ENCODE results near the gene CDH12. TPM values are rescaled to one million over a fixed set of nuclear protein-coding genes. Genes with fewer than 3 reads are reported as not detected.
"Not testable (repeated sequence)": the region's sequence is repeated elsewhere in the genome, so short reads cannot be mapped to it uniquely, and the experiment has no call there.

Gene CDH12
- total RNA-seq, 1 donor from 2014 or later, result not detected

GRCh38 chr5:22265855-22266254, 587.3 kb downstream of the CDH12 start:
- H3K27me3 Mint-ChIP-seq (ENCODE audit: insufficient read depth); H3K27ac Mint-ChIP-seq; DNase-seq (ENCODE audit: low spot score); H3K4me1 Mint-ChIP-seq (ENCODE audit: low read depth); H3K4me3 Mint-ChIP-seq; intact Hi-C loops (cut with micrococcal nuclease); H3K9me3 Mint-ChIP-seq; H3K36me3 Mint-ChIP-seq (ENCODE audit: low read depth): not testable (repeated sequence)

- H3K4me3 Mint-ChIP-seq, result no peak overlapping the region
- no peak for DNase-seq (ENCODE audit: low spot score)
- intact Hi-C loops (cut with micrococcal nuclease), result no loop called here
- H3K27me3 Mint-ChIP-seq (ENCODE audit: insufficient read depth), result no peaks in the 10 kb centered on the region
- H3K27ac Mint-ChIP-seq, result no peak overlapping the region
- no peaks in the 10 kb centered on the region for H3K9me3 Mint-ChIP-seq
- no peaks in the 10 kb centered on the region for H3K4me1 Mint-ChIP-seq (ENCODE audit: low read depth)
- H3K36me3 Mint-ChIP-seq (ENCODE audit: low read depth), result no peaks in the 10 kb centered on the region
Observed at GRCh38 chr5:22258139-22258538, 595.0 kb downstream of the CDH12 start.

- no peak overlapping the region for H3K4me3 Mint-ChIP-seq
- H3K27me3 Mint-ChIP-seq (ENCODE audit: insufficient read depth), result no peaks in the 10 kb centered on the region
- intact Hi-C loops (cut with micrococcal nuclease), result no loop called here
- DNase-seq (ENCODE audit: low spot score), result no peak
- no peak overlapping the region for H3K27ac Mint-ChIP-seq
- H3K9me3 Mint-ChIP-seq, result no peaks in the 10 kb centered on the region
- no peaks in the 10 kb centered on the region for H3K4me1 Mint-ChIP-seq (ENCODE audit: low read depth)
- H3K36me3 Mint-ChIP-seq (ENCODE audit: low read depth), result no peaks in the 10 kb centered on the region
Observed at GRCh38 chr5:22250528-22250927, 602.6 kb downstream of the CDH12 start.

GRCh38 chr5:22249209-22249729, 603.9 kb downstream of the CDH12 start:
- no peak overlapping the region for H3K27ac Mint-ChIP-seq
- no peaks in the 10 kb centered on the region for H3K27me3 Mint-ChIP-seq (ENCODE audit: insufficient read depth)
- H3K4me1 Mint-ChIP-seq (ENCODE audit: low read depth), result no peaks in the 10 kb centered on the region
- no peaks in the 10 kb centered on the region for H3K36me3 Mint-ChIP-seq (ENCODE audit: low read depth)
- intact Hi-C loops (cut with micrococcal nuclease), result no loop called here
- DNase-seq (ENCODE audit: low spot score), result no peak
- no peak overlapping the region for H3K4me3 Mint-ChIP-seq
- no peaks in the 10 kb centered on the region for H3K9me3 Mint-ChIP-seq

- no peak for DNase-seq (ENCODE audit: low spot score)
- Mint-ChIP-seq H3K9me3 (no peaks in the 10 kb centered on the region), H3K4me3 (no peak overlapping the region), H3K4me1 (ENCODE audit: low read depth) (no peaks in the 10 kb centered on the region), H3K27me3 (ENCODE audit: insufficient read depth) (no peaks in the 10 kb centered on the region), H3K27ac (no peak overlapping the region), H3K36me3 (ENCODE audit: low read depth) (no peaks in the 10 kb centered on the region)
- intact Hi-C loops (cut with micrococcal nuclease), result no loop called here
Observed at GRCh38 chr5:22245770-22246169, 607.4 kb downstream of the CDH12 start.

GRCh38 chr5:22242532-22242931, 610.6 kb downstream of the CDH12 start:
- Mint-ChIP-seq H3K27ac (no peak overlapping the region), H3K36me3 (ENCODE audit: low read depth) (no peaks in the 10 kb centered on the region), H3K4me1 (ENCODE audit: low read depth) (no peaks in the 10 kb centered on the region), H3K27me3 (ENCODE audit: insufficient read depth) (no peaks in the 10 kb centered on the region), H3K4me3 (no peak overlapping the region), H3K9me3 (peaks cover 5% of the 10 kb centered on the region)
- no peak for DNase-seq (ENCODE audit: low spot score)
- intact Hi-C loops (cut with micrococcal nuclease), result no loop called here

- intact Hi-C loops (cut with micrococcal nuclease), result no loop called here
- no peak for DNase-seq (ENCODE audit: low spot score)
- H3K4me1 Mint-ChIP-seq (ENCODE audit: low read depth), result no peaks in the 10 kb centered on the region
- H3K9me3 Mint-ChIP-seq, result peaks cover 5% of the 10 kb centered on the region
- H3K36me3 Mint-ChIP-seq (ENCODE audit: low read depth), result no peaks in the 10 kb centered on the region
- H3K4me3 Mint-ChIP-seq, result no peak overlapping the region
- no peaks in the 10 kb centered on the region for H3K27me3 Mint-ChIP-seq (ENCODE audit: insufficient read depth)
- no peak overlapping the region for H3K27ac Mint-ChIP-seq
Observed at GRCh38 chr5:22238047-22238446, 615.1 kb downstream of the CDH12 start.

- Mint-ChIP-seq H3K27me3 (ENCODE audit: insufficient read depth) (no peaks in the 10 kb centered on the region), H3K4me3 (no peak overlapping the region), H3K36me3 (ENCODE audit: low read depth) (no peaks in the 10 kb centered on the region), H3K4me1 (ENCODE audit: low read depth) (no peaks in the 10 kb centered on the region), H3K9me3 (peaks cover 10% of the 10 kb centered on the region), H3K27ac (no peak overlapping the region)
- intact Hi-C loops (cut with micrococcal nuclease), result no loop called here
- no peak for DNase-seq (ENCODE audit: low spot score)
Observed at GRCh38 chr5:22226423-22226822, 626.7 kb downstream of the CDH12 start.

GRCh38 chr5:22223079-22223478, 630.1 kb downstream of the CDH12 start:
- peaks cover 7% of the 10 kb centered on the region for H3K9me3 Mint-ChIP-seq
- H3K4me3 Mint-ChIP-seq, result no peak overlapping the region
- intact Hi-C loops (cut with micrococcal nuclease), result no loop called here
- no peak overlapping the region for H3K27ac Mint-ChIP-seq
- H3K36me3 Mint-ChIP-seq (ENCODE audit: low read depth), result no peaks in the 10 kb centered on the region
- no peak for DNase-seq (ENCODE audit: low spot score)
- no peaks in the 10 kb centered on the region for H3K27me3 Mint-ChIP-seq (ENCODE audit: insufficient read depth)
- H3K4me1 Mint-ChIP-seq (ENCODE audit: low read depth), result no peaks in the 10 kb centered on the region

GRCh38 chr5:22213703-22214495, 639.2 kb downstream of the CDH12 start:
- H3K27ac Mint-ChIP-seq; H3K4me1 Mint-ChIP-seq (ENCODE audit: low read depth); H3K36me3 Mint-ChIP-seq (ENCODE audit: low read depth); H3K27me3 Mint-ChIP-seq (ENCODE audit: insufficient read depth); intact Hi-C loops (cut with micrococcal nuclease); H3K4me3 Mint-ChIP-seq; DNase-seq (ENCODE audit: low spot score); H3K9me3 Mint-ChIP-seq: not testable (repeated sequence)

- H3K4me1 Mint-ChIP-seq (ENCODE audit: low read depth); H3K27ac Mint-ChIP-seq; H3K27me3 Mint-ChIP-seq (ENCODE audit: insufficient read depth); intact Hi-C loops (cut with micrococcal nuclease); H3K9me3 Mint-ChIP-seq; DNase-seq (ENCODE audit: low spot score); H3K36me3 Mint-ChIP-seq (ENCODE audit: low read depth); H3K4me3 Mint-ChIP-seq: not testable (repeated sequence)
Observed at GRCh38 chr5:22212254-22212991, 640.7 kb downstream of the CDH12 start.

GRCh38 chr5:22208463-22208862, 644.7 kb downstream of the CDH12 start:
- H3K27me3 Mint-ChIP-seq (ENCODE audit: insufficient read depth); DNase-seq (ENCODE audit: low spot score); H3K4me3 Mint-ChIP-seq; H3K9me3 Mint-ChIP-seq; H3K27ac Mint-ChIP-seq; intact Hi-C loops (cut with micrococcal nuclease); H3K36me3 Mint-ChIP-seq (ENCODE audit: low read depth); H3K4me1 Mint-ChIP-seq (ENCODE audit: low read depth): not testable (repeated sequence)

GRCh38 chr5:22188651-22189050, 664.5 kb downstream of the CDH12 start:
- H3K9me3 Mint-ChIP-seq; H3K27me3 Mint-ChIP-seq (ENCODE audit: insufficient read depth); H3K36me3 Mint-ChIP-seq (ENCODE audit: low read depth); H3K4me3 Mint-ChIP-seq; H3K27ac Mint-ChIP-seq; intact Hi-C loops (cut with micrococcal nuclease); DNase-seq (ENCODE audit: low spot score); H3K4me1 Mint-ChIP-seq (ENCODE audit: low read depth): not testable (repeated sequence)
